ENCODE measurements around the gene COL6A2.

DNA sequence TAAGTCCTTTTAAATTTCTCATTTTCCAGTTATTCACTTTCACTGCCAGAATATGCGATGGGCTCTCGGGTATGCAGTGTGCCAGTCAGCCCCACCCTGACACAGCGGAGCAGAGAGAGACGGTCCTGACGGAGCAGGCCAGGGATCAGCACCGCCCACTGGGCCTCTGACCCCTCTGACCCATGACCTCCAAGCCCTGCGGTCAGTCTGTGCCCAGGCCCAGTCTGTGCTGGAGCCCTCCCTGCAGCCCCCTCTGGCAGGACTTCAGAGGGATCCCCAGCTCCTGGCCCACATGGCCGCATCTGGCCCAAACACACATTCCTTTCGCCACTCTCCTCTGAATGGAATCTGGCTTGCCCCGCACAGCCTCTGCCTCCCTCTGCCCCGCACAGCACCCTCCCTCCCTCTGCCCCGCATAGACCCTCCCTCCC, 43.4 kb upstream of the COL6A2 start:
- TF ChIP-seq, protein P1, sequence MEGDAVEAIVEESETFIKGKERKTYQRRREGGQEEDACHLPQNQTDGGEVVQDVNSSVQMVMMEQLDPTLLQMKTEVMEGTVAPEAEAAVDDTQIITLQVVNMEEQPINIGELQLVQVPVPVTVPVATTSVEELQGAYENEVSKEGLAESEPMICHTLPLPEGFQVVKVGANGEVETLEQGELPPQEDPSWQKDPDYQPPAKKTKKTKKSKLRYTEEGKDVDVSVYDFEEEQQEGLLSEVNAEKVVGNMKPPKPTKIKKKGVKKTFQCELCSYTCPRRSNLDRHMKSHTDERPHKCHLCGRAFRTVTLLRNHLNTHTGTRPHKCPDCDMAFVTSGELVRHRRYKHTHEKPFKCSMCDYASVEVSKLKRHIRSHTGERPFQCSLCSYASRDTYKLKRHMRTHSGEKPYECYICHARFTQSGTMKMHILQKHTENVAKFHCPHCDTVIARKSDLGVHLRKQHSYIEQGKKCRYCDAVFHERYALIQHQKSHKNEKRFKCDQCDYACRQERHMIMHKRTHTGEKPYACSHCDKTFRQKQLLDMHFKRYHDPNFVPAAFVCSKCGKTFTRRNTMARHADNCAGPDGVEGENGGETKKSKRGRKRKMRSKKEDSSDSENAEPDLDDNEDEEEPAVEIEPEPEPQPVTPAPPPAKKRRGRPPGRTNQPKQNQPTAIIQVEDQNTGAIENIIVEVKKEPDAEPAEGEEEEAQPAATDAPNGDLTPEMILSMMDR (conservative IDR thresholded peaks at IDR 0.05; ENCODE audit: low read depth in 2 of 2), result no peak
- no peak for TF ChIP-seq EZH2 (IDR thresholded peaks at IDR 0.05; ENCODE audit: low read depth, unreplicated experiment)
- no peak for TF ChIP-seq POLR2AphosphoS5 (IDR thresholded peaks at IDR 0.05; ENCODE audit: low read depth)
- no peak for TF ChIP-seq JUNB (IDR thresholded peaks at IDR 0.05; ENCODE audit: unreplicated experiment)
- TF ChIP-seq, protein P2, sequence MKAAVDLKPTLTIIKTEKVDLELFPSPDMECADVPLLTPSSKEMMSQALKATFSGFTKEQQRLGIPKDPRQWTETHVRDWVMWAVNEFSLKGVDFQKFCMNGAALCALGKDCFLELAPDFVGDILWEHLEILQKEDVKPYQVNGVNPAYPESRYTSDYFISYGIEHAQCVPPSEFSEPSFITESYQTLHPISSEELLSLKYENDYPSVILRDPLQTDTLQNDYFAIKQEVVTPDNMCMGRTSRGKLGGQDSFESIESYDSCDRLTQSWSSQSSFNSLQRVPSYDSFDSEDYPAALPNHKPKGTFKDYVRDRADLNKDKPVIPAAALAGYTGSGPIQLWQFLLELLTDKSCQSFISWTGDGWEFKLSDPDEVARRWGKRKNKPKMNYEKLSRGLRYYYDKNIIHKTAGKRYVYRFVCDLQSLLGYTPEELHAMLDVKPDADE (IDR thresholded peaks at IDR 0.05), result no peak
- TF ChIP-seq EZH2phosphoT487 (IDR thresholded peaks at IDR 0.05; ENCODE audit: unreplicated experiment), result no peak
- TF ChIP-seq, protein P3, sequence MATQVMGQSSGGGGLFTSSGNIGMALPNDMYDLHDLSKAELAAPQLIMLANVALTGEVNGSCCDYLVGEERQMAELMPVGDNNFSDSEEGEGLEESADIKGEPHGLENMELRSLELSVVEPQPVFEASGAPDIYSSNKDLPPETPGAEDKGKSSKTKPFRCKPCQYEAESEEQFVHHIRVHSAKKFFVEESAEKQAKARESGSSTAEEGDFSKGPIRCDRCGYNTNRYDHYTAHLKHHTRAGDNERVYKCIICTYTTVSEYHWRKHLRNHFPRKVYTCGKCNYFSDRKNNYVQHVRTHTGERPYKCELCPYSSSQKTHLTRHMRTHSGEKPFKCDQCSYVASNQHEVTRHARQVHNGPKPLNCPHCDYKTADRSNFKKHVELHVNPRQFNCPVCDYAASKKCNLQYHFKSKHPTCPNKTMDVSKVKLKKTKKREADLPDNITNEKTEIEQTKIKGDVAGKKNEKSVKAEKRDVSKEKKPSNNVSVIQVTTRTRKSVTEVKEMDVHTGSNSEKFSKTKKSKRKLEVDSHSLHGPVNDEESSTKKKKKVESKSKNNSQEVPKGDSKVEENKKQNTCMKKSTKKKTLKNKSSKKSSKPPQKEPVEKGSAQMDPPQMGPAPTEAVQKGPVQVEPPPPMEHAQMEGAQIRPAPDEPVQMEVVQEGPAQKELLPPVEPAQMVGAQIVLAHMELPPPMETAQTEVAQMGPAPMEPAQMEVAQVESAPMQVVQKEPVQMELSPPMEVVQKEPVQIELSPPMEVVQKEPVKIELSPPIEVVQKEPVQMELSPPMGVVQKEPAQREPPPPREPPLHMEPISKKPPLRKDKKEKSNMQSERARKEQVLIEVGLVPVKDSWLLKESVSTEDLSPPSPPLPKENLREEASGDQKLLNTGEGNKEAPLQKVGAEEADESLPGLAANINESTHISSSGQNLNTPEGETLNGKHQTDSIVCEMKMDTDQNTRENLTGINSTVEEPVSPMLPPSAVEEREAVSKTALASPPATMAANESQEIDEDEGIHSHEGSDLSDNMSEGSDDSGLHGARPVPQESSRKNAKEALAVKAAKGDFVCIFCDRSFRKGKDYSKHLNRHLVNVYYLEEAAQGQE (IDR thresholded peaks at IDR 0.05; ENCODE audit: unreplicated experiment), result no peak
- TF ChIP-seq ZNF331 (CRISPR knock-in tag; IDR thresholded peaks at IDR 0.05; ENCODE audit: low read depth), result no peak
- TF ChIP-seq ZNF114 (CRISPR knock-in tag; IDR thresholded peaks at IDR 0.05), result no peak
- TF ChIP-seq STAT1 (IDR thresholded peaks at IDR 0.05; ENCODE audit: unreplicated experiment), result no peak

Measured in GM23338 (cell line).